WTC11 (cell line): Measurements from ENCODE around the gene ETS2.

Experiments
- ATF1 ChIP-seq: sonication (generic); formaldehyde crosslinking; IDR thresholded peaks from 2 replicates; pipeline ENCODE4 v1.8.1; 2023; ENCODE audit warnings: mild to moderate bottlenecking, moderate library complexity, missing genetic modification reagents
- ATF2 ChIP-seq: sonication (generic); formaldehyde crosslinking; IDR thresholded peaks from 2 replicates; pipeline ENCODE4 v1.8.1; 2022; ENCODE audit warnings: low read depth, missing genetic modification reagents, borderline replicate concordance
- CTCF ChIP-seq: fragments of 200-600 bp; IDR thresholded peaks from 2 replicates; pipeline ENCODE4 v1.8.0; 2022; ENCODE audit warnings: antibody characterized with exemption
- STAT6 ChIP-seq: sonication (generic); formaldehyde crosslinking; conservative IDR thresholded peaks from 2 replicates; pipeline ENCODE4 v1.8.1; 2023; ENCODE audit warnings: mild to moderate bottlenecking, low read depth, missing genetic modification reagents, moderate library complexity
- ZNF121 ChIP-seq: sonication (generic); formaldehyde crosslinking; IDR thresholded peaks from 2 replicates; pipeline ENCODE4 v1.8.0; 2023; ENCODE audit warnings: missing genetic modification reagents
- ZNF232 ChIP-seq: sonication (generic); formaldehyde crosslinking; IDR thresholded peaks from 2 replicates; pipeline ENCODE4 v1.8.0; 2022; ENCODE audit warnings: mild to moderate bottlenecking, missing genetic modification reagents

- TF ChIP-seq STAT6 (CRISPR knock-in tag), result no peak
- TF ChIP-seq ATF1 (CRISPR knock-in tag), result no peak
- no peak for TF ChIP-seq ZNF232 (CRISPR knock-in tag)
- TF ChIP-seq CTCF, result no peak
- no peak for TF ChIP-seq ATF2 (CRISPR knock-in tag)
- no peak for TF ChIP-seq ZNF121 (CRISPR knock-in tag)
These were observed 20.2 kb upstream of the ETS2 start for GRCh38 chr21:38785483-38785882.
